D721Med (cell line): Measurements from ENCODE around the gene MGLL.

Source experiments
- DNase-seq: peaks from one replicate; pipeline ENCODE4 v3.0.0; 2011; ENCODE audit warnings: low spot score; ENCODE audit not compliant: insufficient read length
- FAIRE-seq: peaks from 2 replicates; lab custom pipeline; 2011; peaks lifted over from hg19 to GRCh38; lab: Jason Lieb, UNC
- CTCF ChIP-seq: IDR thresholded peaks from 2 replicates; pipeline ENCODE4 v1.5.1; 2012; ENCODE audit warnings: mild to moderate bottlenecking, control low read depth; ENCODE audit not compliant: insufficient read depth; ENCODE audit errors: missing control alignments

MGLL gene

GRCh38 chr3:127819656-127820055 is 2.7 kb downstream of the MGLL start:
- FAIRE-seq (no peak), DNase-seq (no peak)
- TF ChIP-seq CTCF, result no peak

DNA sequence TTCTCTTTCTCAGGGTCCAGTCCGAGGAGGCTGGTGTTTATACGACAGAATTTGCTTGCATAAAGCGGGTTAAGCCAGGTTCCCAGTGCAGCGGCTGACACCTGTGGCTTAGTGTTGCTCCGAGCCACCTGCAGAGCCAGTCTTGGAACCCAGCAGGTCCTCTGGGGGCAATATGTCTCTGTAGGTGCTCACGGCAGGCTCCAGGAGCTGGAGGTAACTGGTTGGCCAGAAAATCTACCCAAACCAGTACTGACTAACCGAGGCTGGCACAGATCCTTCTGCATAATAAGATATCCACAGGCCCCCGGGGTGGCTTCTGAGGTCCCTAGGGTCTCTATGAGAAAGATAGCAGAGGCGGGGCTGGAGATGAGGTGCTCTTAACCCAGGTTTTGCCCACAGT is 3.2 kb downstream of the MGLL start:
- no peak for TF ChIP-seq CTCF
- FAIRE-seq (no peak), DNase-seq (no peak)

GRCh38 chr3:127817406-127817841 is 4.9 kb downstream of the MGLL start:
- TF ChIP-seq CTCF, result no peak
- FAIRE-seq (no peak), DNase-seq (no peak)

- DNase-seq, result no peak
- no peak for FAIRE-seq
- no peak for TF ChIP-seq CTCF
Observed at GRCh38 chr3:127816783-127817405, 5.4 kb downstream of the MGLL start.

DNA sequence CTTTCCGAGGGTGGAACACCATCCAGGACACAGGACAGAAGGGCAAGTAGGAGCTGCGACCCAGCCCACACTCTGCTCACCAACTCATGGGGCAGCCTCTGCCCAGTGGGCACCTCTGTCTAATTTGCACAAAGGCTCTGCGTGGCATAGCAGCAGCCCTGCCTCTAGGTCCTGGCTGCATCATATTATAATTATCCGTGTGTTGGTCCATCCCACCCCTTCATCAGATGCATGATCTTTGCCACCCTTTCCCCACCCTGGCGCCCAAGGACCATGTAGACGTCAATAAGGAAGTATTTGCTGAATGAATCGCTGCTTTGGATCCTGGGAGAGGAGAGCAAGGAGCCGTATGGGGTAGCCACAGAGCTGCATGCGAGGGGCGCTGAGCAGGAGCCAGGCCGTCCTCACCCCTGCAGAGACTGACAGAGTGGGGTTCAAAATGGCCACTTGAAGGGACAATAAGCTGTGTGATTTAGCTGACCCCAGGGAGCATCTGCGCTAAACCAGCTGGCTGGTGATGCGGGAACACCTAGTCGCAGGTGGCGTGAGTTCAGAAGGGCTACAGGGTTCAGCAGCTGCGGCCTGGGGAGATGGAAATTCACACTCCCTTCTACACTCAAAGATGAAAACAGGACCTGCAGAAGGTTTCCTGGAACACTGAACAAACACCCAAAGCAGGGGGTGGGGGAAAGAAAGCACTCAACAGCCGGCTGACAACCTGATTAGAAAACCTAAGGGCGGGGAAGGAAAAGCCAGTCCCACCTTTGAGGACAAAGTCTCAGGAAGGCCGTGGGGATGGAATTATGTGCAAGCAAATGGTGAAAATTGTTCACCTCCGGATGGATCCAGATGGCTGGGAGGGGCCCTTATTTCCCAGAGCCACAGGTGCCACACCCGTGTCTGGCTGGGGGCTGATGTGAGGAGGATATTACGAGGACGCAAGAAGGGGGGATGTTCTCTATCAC is 6.4 kb downstream of the MGLL start:
- DNase-seq (no peak), FAIRE-seq (no peak)
- no peak for TF ChIP-seq CTCF

DNA sequence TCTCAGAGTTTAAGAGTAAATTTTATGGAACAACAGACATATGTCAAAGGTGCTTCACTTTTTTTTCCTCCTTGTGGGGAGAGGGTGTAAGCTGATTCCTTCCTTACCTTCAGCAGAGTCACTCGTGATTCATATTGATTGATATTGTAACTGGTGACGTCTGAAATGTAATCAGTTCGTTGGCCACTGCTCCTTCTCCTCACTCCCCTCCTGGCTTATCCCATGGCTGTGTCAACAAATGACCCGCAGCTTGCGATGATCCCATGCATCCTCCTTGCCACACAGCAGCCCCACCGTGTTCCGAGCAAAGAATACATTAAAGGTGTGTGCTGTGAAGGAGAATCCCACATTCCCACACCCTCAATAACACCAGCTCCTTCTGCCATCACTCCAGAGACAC is 7.3 kb downstream of the MGLL start:
- FAIRE-seq (no peak), DNase-seq (no peak)
- TF ChIP-seq CTCF, result no peak
